HG03095 (cell line): ENCODE data around the gene LITAFD.
A peak's percentile ranks its signal among the peaks of the same experiment; 100 is the strongest.

Experiments
- ATAC-seq: cut with Tn5 transposase; IDR thresholded peaks from one replicate; pipeline ENCODE4 v1.9.1; 2021; ENCODE audit warnings: moderate library complexity; ENCODE audit not compliant: unreplicated experiment

LITAFD gene

GRCh38 chr16:8890549-8890921 lies 8.4 kb downstream of the LITAFD start:
- no peak for ATAC-seq

- peak; percentile 23 for ATAC-seq
Observed at GRCh38 chr16:8892101-8892575, 10.0 kb downstream of the LITAFD start.

GRCh38 chr16:8893426-8893825 lies 11.3 kb downstream of the LITAFD start:
- no peak for ATAC-seq

- ATAC-seq, result no peak
Observed at GRCh38 chr16:8893976-8894690, 12.0 kb downstream of the LITAFD start.

GRCh38 chr16:8894736-8895334 lies 12.7 kb downstream of the LITAFD start:
- ATAC-seq, result no peak

- ATAC-seq, result no peak
Observed at GRCh38 chr16:8898660-8899318, 16.6 kb downstream of the LITAFD start.

GRCh38 chr16:8899709-8900317 lies 17.7 kb downstream of the LITAFD start:
- no peak for ATAC-seq

GRCh38 chr16:8900343-8900742 lies 18.2 kb downstream of the LITAFD start:
- no peak for ATAC-seq

- ATAC-seq, result no peak
Observed at GRCh38 chr16:8901320-8901861, 19.2 kb downstream of the LITAFD start.

GRCh38 chr16:8903004-8903403 lies 20.9 kb downstream of the LITAFD start:
- ATAC-seq, result no peak

- ATAC-seq, result no peak
Observed at GRCh38 chr16:8904018-8904430, 21.9 kb downstream of the LITAFD start.

- no peak for ATAC-seq
Observed at GRCh38 chr16:8905168-8905762, 23.1 kb downstream of the LITAFD start.

GRCh38 chr16:8905795-8906591 lies 23.8 kb downstream of the LITAFD start:
- ATAC-seq, result no peak

GRCh38 chr16:8907096-8907495 lies 24.9 kb downstream of the LITAFD start:
- ATAC-seq, result no peak

GRCh38 chr16:8908810-8909468 lies 26.8 kb downstream of the LITAFD start:
- ATAC-seq, result no peak

- no peak for ATAC-seq
Observed at GRCh38 chr16:8910811-8911210, 28.7 kb downstream of the LITAFD start.

- ATAC-seq, result no peak
Observed at GRCh38 chr16:8912793-8913192, 30.6 kb downstream of the LITAFD start.

GRCh38 chr16:8914098-8914497 lies 31.9 kb downstream of the LITAFD start:
- ATAC-seq, result no peak

- no peak for ATAC-seq
Observed at GRCh38 chr16:8915722-8916301, 33.7 kb downstream of the LITAFD start.
